ENCODE data around the gene TMEM150A. TPM values are rescaled to one million over a fixed set of nuclear protein-coding genes. Genes with fewer than 3 reads are reported as not detected.

The TMEM150A gene
- total and polyA plus RNA-seq, 12 donors: 7.6 to 21.1 (median 10.1) TPM

GRCh38 chr2:85582492-85582891 is 20.0 kb downstream of the TMEM150A start:
- Histone ChIP-seq H3K9me3 (no peaks in the 10 kb centered on the region), H3K27me3 (no peaks in the 10 kb centered on the region), H3K4me3 (no peak overlapping the region), H3K27ac (peak overlapping the region in 1 of 10 donors; percentile 97), H3K36me3 (peaks cover 0 to 15% (median 0%) of the 10 kb centered on the region in 9 donors), H3K4me1 (peaks cover 9 to 79% (median 64%) of the 10 kb centered on the region in 9 donors)
- WGBS, 2 donors: 72 to 75% methylated on average over 1 of the region's 1 CpG
- ATAC-seq (no peak), DNase-seq (no peak)
- TF ChIP-seq CTCF (IDR thresholded peaks at IDR 0.05): no peak
- intact Hi-C loops (cut with DNase I): no loop called here

GRCh38 chr2:85580206-85580605 is 22.3 kb downstream of the TMEM150A start:
- WGBS, 2 donors: 82 to 88% methylated on average over 3 of the region's 3 CpGs
- intact Hi-C loops (cut with DNase I): no loop called here
- no peak for TF ChIP-seq CTCF (IDR thresholded peaks at IDR 0.05)
- H3K4me1 ChIP-seq: peaks cover 2 to 63% (median 47%) of the 10 kb centered on the region in 9 donors
- DNase-seq: no peak
- ATAC-seq: no peak
- no peak overlapping the region for H3K4me3 ChIP-seq
- peak overlapping the region in 7 of 10 donors; percentile 43 to 93 (median 72) for H3K27ac ChIP-seq
- H3K27me3 ChIP-seq: no peaks in the 10 kb centered on the region
- peaks cover 0 to 15% (median 0%) of the 10 kb centered on the region in 9 donors for H3K36me3 ChIP-seq
- no peaks in the 10 kb centered on the region for H3K9me3 ChIP-seq

- WGBS, 2 donors: 59 to 68% methylated on average over 6 of the region's 6 CpGs
- Histone ChIP-seq H3K9me3 (no peaks in the 10 kb centered on the region), H3K36me3 (peaks cover 0 to 15% (median 0%) of the 10 kb centered on the region in 9 donors), H3K4me3 (peak overlapping the region in 4 of 10 donors; percentile 24 to 62 (median 34)), H3K4me1 (peaks cover 0 to 55% (median 39%) of the 10 kb centered on the region in 9 donors), H3K27ac (peak overlapping the region in 9 of 10 donors; percentile 30 to 93 (median 67)), H3K27me3 (no peaks in the 10 kb centered on the region)
- ATAC-seq: peak in 3 of 8 donors; percentile 23 to 29 (median 26)
- no peak for TF ChIP-seq CTCF (IDR thresholded peaks at IDR 0.05)
- DNase-seq: no peak
- intact Hi-C loops (cut with DNase I): no loop called here
These were observed 23.1 kb downstream of the TMEM150A start for GRCh38 chr2:85579266-85579935.

GRCh38 chr2:85578243-85579180 is 24.0 kb downstream of the TMEM150A start:
- no peak for TF ChIP-seq CTCF (IDR thresholded peaks at IDR 0.05)
- WGBS, 2 donors: 61 to 67% methylated on average over 19 of the region's 19 CpGs
- peaks cover 0 to 15% (median 0%) of the 10 kb centered on the region in 9 donors for H3K36me3 ChIP-seq
- DNase-seq (peak; percentile 48 to 54), ATAC-seq (peak; percentile 39 to 72 (median 65))
- peak overlapping the region in 9 of 10 donors; percentile 30 to 93 (median 67) for H3K27ac ChIP-seq
- H3K27me3 ChIP-seq: no peaks in the 10 kb centered on the region
- intact Hi-C loops (cut with DNase I): no loop called here
- H3K4me3 ChIP-seq: peak overlapping the region in 7 of 10 donors; percentile 6 to 62 (median 33)
- H3K9me3 ChIP-seq: no peaks in the 10 kb centered on the region
- H3K4me1 ChIP-seq: peaks cover 0 to 48% (median 33%) of the 10 kb centered on the region in 9 donors

Data from heart right ventricle (tissue), 16 donors.